ENCODE data around the gene CD207.
"Not testable (repeated sequence)": the region's sequence is repeated elsewhere in the genome, so short reads cannot be mapped to it uniquely, and the experiment has no call there.

The CD207 gene

GRCh38 chr2:70835643-70836042 lies at the start of gene CD207:
TSS of gene CD207 (minus strand) at chr2:70835816. CDS start at chr2:70835776, 40 bp downstream.
- DNase-seq (ENCODE audit: low read depth in 3 of 3, low spot score in 1 of 3) = no peak

GRCh38 chr2:70878543-70878942 lies 42.9 kb upstream of the CD207 start:
- DNase-seq (ENCODE audit: low read depth in 3 of 3, low spot score in 1 of 3) = not testable (repeated sequence)

GRCh38 chr2:70876138-70876537 lies 40.5 kb upstream of the CD207 start:
- not testable (repeated sequence) for DNase-seq (ENCODE audit: low read depth in 3 of 3, low spot score in 1 of 3)

- no peak for DNase-seq (ENCODE audit: low read depth in 3 of 3, low spot score in 1 of 3)
Observed at GRCh38 chr2:70873541-70873940, 37.9 kb upstream of the CD207 start.

GRCh38 chr2:70871398-70872211 lies 36.0 kb upstream of the CD207 start:
- peak; percentile 38 to 77 (median 58) for DNase-seq (ENCODE audit: low read depth in 3 of 3, low spot score in 1 of 3)

- DNase-seq (ENCODE audit: low read depth in 3 of 3, low spot score in 1 of 3) = no peak
Observed at GRCh38 chr2:70870790-70871189, 35.2 kb upstream of the CD207 start.

GRCh38 chr2:70868970-70869369 lies 33.4 kb upstream of the CD207 start:
- no peak for DNase-seq (ENCODE audit: low read depth in 3 of 3, low spot score in 1 of 3)

- DNase-seq (ENCODE audit: low read depth in 3 of 3, low spot score in 1 of 3) = peak; percentile 12 to 53 (median 37)
Observed at GRCh38 chr2:70861777-70862625, 26.4 kb upstream of the CD207 start.

- DNase-seq (ENCODE audit: low read depth in 3 of 3, low spot score in 1 of 3) = no peak
Observed at GRCh38 chr2:70855667-70856066, 20.1 kb upstream of the CD207 start.

- no peak for DNase-seq (ENCODE audit: low read depth in 3 of 3, low spot score in 1 of 3)
Observed at GRCh38 chr2:70854411-70854810, 18.8 kb upstream of the CD207 start.

- DNase-seq (ENCODE audit: low read depth in 3 of 3, low spot score in 1 of 3) = no peak
Observed at GRCh38 chr2:70852824-70853223, 17.2 kb upstream of the CD207 start.

- DNase-seq (ENCODE audit: low read depth in 3 of 3, low spot score in 1 of 3) = no peak
Observed at GRCh38 chr2:70851704-70852103, 16.1 kb upstream of the CD207 start.

GRCh38 chr2:70850925-70851324 lies 15.3 kb upstream of the CD207 start:
- DNase-seq (ENCODE audit: low read depth in 3 of 3, low spot score in 1 of 3) = no peak

- no peak for DNase-seq (ENCODE audit: low read depth in 3 of 3, low spot score in 1 of 3)
Observed at GRCh38 chr2:70842401-70842800, 6.8 kb upstream of the CD207 start.

- DNase-seq (ENCODE audit: low read depth in 3 of 3, low spot score in 1 of 3) = no peak
Observed at GRCh38 chr2:70837980-70838925, 2.6 kb upstream of the CD207 start.

- DNase-seq (ENCODE audit: low read depth in 3 of 3, low spot score in 1 of 3) = no peak
Observed at GRCh38 chr2:70834881-70835280, 735 bp downstream of the CD207 start.

GRCh38 chr2:70834106-70834505 lies 1.5 kb downstream of the CD207 start:
- DNase-seq (ENCODE audit: low read depth in 3 of 3, low spot score in 1 of 3) = no peak

- DNase-seq (ENCODE audit: low read depth in 3 of 3, low spot score in 1 of 3) = no peak
Observed at GRCh38 chr2:70833246-70833645, 2.4 kb downstream of the CD207 start.

- DNase-seq (ENCODE audit: low read depth in 3 of 3, low spot score in 1 of 3) = no peak
Observed at GRCh38 chr2:70832386-70832785, 3.2 kb downstream of the CD207 start.

- no peak for DNase-seq (ENCODE audit: low read depth in 3 of 3, low spot score in 1 of 3)
Observed at GRCh38 chr2:70831861-70832260, 3.8 kb downstream of the CD207 start.

GRCh38 chr2:70830366-70830765 lies 5.2 kb downstream of the CD207 start:
- no peak for DNase-seq (ENCODE audit: low read depth in 3 of 3, low spot score in 1 of 3)

Measured in stimulated activated CD4-positive, alpha-beta T cell treated with anti-CD3 and anti-CD28 coated beads, TNF-alpha, amount 100 ng/mL, for 1 hour (primary cell).